ENCODE data around the gene SYCP1. TPM values are rescaled to one million over a fixed set of nuclear protein-coding genes. Genes with fewer than 3 reads are reported as not detected.

Gene SYCP1
- total RNA-seq, 1 donor from 2014 or later: not detected

DNA sequence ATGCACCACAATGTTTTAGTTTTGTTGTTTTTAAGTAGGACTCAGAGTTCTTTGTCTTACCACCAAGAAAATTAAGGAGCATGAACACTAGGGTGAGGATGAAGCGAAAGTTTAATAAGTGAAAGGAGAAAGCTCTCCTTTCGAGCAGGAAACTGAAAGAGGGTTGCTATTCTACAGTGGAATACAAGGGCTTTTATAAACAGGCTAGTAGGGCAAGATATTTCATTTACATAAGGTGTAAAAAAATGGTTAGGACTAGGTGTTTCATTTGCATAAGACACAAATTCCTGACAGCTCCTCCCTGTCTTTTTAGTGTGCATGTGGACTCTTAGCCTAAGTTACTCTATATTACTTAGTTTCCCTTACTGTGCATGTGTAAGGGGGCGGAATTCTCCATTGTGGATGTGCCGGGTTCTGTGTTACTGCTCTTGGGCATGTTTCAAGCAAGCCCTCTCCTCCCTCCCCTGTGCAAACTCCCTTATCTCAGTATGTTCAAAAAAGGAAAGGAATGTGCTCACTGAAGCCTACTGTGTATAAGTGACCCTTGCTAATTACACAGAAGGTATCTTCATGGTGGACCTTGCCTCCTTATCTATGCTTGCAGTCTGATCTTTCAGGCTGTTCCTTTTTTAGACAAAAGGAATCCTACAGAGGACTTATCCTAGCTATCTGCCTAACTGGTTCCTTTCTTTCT, 182.3 kb downstream of the SYCP1 start:
- Mint-ChIP-seq H3K36me3 (no peaks in the 10 kb centered on the region), H3K27me3 (no peaks in the 10 kb centered on the region), H3K9me3 (no peaks in the 10 kb centered on the region), H3K4me1 (ENCODE audit: unreplicated experiment) (no peaks in the 10 kb centered on the region), H3K4me3 (no peak overlapping the region), H3K27ac (no peak overlapping the region)
- TF ChIP-seq, protein P1, sequence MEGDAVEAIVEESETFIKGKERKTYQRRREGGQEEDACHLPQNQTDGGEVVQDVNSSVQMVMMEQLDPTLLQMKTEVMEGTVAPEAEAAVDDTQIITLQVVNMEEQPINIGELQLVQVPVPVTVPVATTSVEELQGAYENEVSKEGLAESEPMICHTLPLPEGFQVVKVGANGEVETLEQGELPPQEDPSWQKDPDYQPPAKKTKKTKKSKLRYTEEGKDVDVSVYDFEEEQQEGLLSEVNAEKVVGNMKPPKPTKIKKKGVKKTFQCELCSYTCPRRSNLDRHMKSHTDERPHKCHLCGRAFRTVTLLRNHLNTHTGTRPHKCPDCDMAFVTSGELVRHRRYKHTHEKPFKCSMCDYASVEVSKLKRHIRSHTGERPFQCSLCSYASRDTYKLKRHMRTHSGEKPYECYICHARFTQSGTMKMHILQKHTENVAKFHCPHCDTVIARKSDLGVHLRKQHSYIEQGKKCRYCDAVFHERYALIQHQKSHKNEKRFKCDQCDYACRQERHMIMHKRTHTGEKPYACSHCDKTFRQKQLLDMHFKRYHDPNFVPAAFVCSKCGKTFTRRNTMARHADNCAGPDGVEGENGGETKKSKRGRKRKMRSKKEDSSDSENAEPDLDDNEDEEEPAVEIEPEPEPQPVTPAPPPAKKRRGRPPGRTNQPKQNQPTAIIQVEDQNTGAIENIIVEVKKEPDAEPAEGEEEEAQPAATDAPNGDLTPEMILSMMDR (conservative IDR thresholded peaks at IDR 0.05): no peak
- DNase-seq (ENCODE audit: extremely low spot score, unreplicated experiment): no peak

DNA sequence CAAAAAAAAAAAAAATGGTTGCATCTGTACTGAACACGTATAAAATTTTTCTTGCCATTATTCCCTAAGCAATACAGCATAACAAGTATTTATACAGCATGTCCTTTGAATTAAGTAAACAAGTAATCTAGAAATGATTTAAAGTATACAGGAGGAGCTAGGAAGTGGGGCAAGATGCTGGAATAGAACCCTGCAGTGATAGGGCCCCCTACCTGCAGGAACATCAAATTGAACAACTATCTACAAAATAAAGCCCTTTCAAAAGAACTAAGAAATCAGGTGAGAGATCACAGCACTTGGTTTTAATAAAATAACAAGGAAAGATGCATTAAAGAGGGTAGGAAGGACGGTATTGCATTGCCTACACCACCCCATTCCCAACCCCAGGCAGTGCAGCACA, 185.8 kb downstream of the SYCP1 start:
- no peak overlapping the region for H3K4me3 Mint-ChIP-seq
- TF ChIP-seq, protein P1 (conservative IDR thresholded peaks at IDR 0.05): no peak
- H3K4me1 Mint-ChIP-seq (ENCODE audit: unreplicated experiment): no peaks in the 10 kb centered on the region
- no peaks in the 10 kb centered on the region for H3K27me3 Mint-ChIP-seq
- H3K36me3 Mint-ChIP-seq: no peaks in the 10 kb centered on the region
- H3K27ac Mint-ChIP-seq: no peak overlapping the region
- no peaks in the 10 kb centered on the region for H3K9me3 Mint-ChIP-seq
- DNase-seq (ENCODE audit: extremely low spot score, unreplicated experiment): no peak

DNA sequence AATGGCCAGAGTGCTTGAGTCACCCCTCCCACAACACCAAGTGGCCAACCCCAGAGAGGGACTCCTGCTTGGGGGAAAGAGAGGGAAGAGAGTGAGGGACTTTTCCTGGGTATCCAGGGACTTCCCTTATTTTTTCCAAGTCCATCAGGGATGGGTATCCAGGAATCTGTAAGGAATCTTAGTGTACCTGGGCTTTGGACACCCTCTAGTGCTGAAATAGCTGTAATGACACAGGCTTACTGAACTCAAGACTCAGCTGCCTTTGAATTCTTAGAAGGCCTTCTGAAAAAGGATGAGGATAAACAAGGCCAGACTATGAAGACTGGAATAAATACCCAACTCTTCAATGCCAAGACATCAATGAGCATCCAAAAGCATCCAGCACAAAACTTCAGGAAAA, 187.0 kb downstream of the SYCP1 start:
- no peaks in the 10 kb centered on the region for H3K27me3 Mint-ChIP-seq
- no peak overlapping the region for H3K4me3 Mint-ChIP-seq
- TF ChIP-seq, protein P1 (conservative IDR thresholded peaks at IDR 0.05): peak; percentile 60
- no peak overlapping the region for H3K27ac Mint-ChIP-seq
- no peak for DNase-seq (ENCODE audit: extremely low spot score, unreplicated experiment)
- no peaks in the 10 kb centered on the region for H3K4me1 Mint-ChIP-seq (ENCODE audit: unreplicated experiment)
- H3K36me3 Mint-ChIP-seq: no peaks in the 10 kb centered on the region
- no peaks in the 10 kb centered on the region for H3K9me3 Mint-ChIP-seq

Other genes with a start within 250 kb of the SYCP1 start
- gene DENND2C, start 184.8 kb upstream of the SYCP1 start, total RNA-seq (ENCODE audit: low replicate concordance): 3.6 and 8.8 TPM in 2 replicates
- not detected in 2 replicates for gene AMPD1, start 159.3 kb upstream of the SYCP1 start, total RNA-seq (ENCODE audit: low replicate concordance)
- 49.4 and 54.8 TPM in 2 replicates for gene NRAS, start 138.1 kb upstream of the SYCP1 start, total RNA-seq (ENCODE audit: low replicate concordance)
- gene CSDE1, start 96.9 kb upstream of the SYCP1 start, total RNA-seq (ENCODE audit: low replicate concordance): 532 and 538 TPM in 2 replicates
- 64.6 and 69.1 TPM in 2 replicates for gene SIKE1, start 74.2 kb upstream of the SYCP1 start, total RNA-seq (ENCODE audit: low replicate concordance)
- not detected in 2 replicates for gene TSHB, start 175.0 kb downstream of the SYCP1 start, total RNA-seq (ENCODE audit: low replicate concordance)
- gene TSPAN2, start 234.6 kb downstream of the SYCP1 start, total RNA-seq (ENCODE audit: low replicate concordance): 29.6 and 32.4 TPM in 2 replicates

All from type B pancreatic cell (in vitro differentiated cells).